GM19035 (cell line): ENCODE results near the gene ATP5PD.

Source experiments
- ATAC-seq: cut with Tn5 transposase; IDR thresholded peaks from one replicate; pipeline ENCODE4 v1.9.1; 2021; ENCODE audit not compliant: unreplicated experiment

Gene ATP5PD

DNA sequence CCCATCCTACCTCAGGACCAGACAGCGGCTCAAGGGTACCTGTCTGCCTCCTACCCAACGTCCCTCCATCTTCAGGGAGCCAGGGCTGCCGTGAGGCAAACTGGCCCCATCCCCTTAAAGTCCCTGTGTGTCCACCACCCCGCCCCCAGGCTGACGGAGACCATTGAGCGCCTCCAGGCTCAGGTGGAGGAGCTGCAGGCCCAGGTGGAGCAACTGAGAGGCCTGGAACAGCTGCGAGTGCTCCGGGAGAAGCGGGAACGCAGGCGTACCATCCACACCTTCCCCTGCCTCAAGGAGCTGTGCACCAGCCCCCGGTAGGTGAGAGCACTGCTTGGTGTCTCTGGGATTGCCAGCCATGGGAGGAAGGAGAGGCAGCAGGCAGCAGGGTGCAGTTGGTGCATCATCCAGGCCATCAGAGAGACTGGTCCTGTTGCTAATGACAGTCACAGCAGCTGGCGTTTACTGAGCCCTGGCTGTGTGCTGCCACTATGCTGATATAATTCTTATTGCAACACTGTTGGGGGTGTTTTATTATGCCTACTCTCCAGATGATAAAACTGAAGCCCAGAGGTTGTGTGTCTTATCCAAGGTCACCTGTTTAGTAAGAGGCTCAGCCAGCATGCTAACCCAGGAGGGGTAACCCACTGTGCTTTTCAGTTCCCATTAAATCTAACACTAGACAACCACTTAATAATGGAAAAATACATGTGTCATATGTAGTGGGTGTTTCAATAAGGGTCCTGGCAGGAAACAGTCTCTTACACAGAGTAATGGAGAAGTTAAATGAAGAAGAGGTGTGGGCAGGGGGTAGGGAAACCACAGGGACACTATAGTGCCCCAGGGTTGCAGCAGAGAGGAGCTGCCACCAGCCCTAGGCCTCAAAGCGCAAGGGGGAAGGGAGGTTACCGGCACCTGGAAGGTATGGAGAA, 44.6 kb downstream of the ATP5PD start:
- no peak for ATAC-seq

DNA sequence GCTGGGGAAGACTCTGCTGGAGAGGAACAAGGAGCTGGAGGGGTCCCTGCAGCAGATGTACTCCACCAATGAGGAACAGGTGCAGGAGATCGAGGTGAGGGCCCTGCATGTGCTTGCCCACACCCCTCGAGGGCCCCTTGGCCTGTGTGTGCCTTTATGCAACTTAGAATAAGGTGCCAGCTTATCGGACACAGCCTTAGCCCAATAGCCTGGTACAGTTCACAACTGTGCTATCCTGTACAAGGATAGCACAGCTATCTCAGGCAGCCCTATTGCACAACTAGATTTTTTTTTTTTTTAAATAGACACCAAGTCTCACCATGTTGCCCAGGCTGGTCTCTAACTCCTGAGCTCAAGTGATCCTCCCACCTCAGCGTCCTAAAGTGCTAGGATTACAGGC, 47.2 kb downstream of the ATP5PD start:
- no peak for ATAC-seq

GRCh38 chr17:74998783-74999182, 48.0 kb downstream of the ATP5PD start:
- ATAC-seq: no peak

GRCh38 chr17:74995847-74996246, 50.9 kb downstream of the ATP5PD start:
- ATAC-seq: no peak

- ATAC-seq: no peak
These were observed 52.3 kb downstream of the ATP5PD start for GRCh38 chr17:74994440-74994839.

GRCh38 chr17:74992223-74992622, 54.5 kb downstream of the ATP5PD start:
- ATAC-seq: no peak

- no peak for ATAC-seq
These were observed 56.1 kb downstream of the ATP5PD start for GRCh38 chr17:74990581-74991105.
